Erythroblast (primary cell): ENCODE measurements around the gene ADI1.

Source experiments
- GATA1 ChIP-seq: IDR thresholded peaks from 2 replicates; pipeline ENCODE4 v1.6.1; 2011; ENCODE audit warnings: low read depth, mild to moderate bottlenecking, control low read depth, low read length, moderate library complexity
- POLR2A ChIP-seq: IDR thresholded peaks from 2 replicates; pipeline ENCODE4 v1.6.1; 2011; ENCODE audit warnings: mild to moderate bottlenecking, low read length

DNA sequence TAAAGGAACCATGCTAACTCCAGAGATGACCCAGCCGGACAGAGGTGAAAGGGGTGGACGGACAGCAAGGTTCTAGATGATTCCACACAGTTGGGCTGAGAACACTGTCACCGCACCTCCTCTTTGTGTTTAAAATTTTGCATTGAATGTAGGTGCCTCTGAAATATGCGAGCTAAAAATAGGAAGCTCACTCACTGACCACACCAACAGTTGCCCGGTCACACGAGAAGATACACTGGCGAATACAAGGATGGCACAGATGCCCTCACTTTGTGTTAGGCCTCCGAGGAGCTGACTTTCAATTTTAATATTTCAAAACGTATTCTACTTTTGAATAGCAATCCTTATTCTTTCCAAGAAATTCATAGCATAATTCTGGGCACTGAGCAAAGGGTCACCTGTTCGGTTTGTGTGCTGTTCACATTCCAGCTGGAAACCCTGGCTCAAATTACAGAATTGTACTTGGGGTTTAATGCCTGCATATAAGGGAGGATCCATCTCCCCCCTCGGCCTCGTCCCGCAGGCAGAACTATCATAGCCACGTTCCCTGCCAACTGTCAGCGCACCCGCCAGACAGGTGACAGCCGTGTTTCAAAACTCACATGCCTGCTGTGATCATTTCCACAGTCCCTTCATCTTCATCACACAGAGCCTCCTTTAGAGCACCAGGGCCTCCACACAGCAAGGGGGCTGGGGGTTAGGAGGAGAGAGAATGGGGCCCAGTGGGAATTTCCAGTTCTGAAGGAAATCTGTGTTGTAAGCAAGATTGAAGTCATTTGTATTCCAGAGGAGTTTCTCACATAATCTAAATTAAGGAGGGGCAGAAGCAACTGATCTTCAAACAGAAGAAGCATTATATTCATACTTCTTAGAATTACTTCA, 48.2 kb downstream of the ADI1 start:
- no peak for TF ChIP-seq POLR2A
- no peak for TF ChIP-seq GATA1
